Esophagus squamous epithelium (tissue), 4 donors: ENCODE results near the gene RPGR.

Experiments
- POLR2A ChIP-seq, 4 donors: fragments of 450-650 bp; IDR thresholded peaks; one replicate each; pipeline ENCODE4 v1.6.1; 2017; ENCODE audit warnings: antibody characterized with exemption in 4 of 4, mild to moderate bottlenecking in 4 of 4, moderate library complexity in 3 of 4
- TF ChIP-seq, protein P1 (sequence below), 6 experiments: fragments of 450-650 bp in 4 of 6; fragments of 200-600 bp in 2 of 6; sonication (generic) in 2 of 6; IDR thresholded peaks; one replicate each; pipeline ENCODE4 v1.5.1; 2016 to 2019; ENCODE audit warnings: antibody characterized with exemption in 6 of 6, mild to moderate bottlenecking in 4 of 6, moderate library complexity in 4 of 6

DNA sequence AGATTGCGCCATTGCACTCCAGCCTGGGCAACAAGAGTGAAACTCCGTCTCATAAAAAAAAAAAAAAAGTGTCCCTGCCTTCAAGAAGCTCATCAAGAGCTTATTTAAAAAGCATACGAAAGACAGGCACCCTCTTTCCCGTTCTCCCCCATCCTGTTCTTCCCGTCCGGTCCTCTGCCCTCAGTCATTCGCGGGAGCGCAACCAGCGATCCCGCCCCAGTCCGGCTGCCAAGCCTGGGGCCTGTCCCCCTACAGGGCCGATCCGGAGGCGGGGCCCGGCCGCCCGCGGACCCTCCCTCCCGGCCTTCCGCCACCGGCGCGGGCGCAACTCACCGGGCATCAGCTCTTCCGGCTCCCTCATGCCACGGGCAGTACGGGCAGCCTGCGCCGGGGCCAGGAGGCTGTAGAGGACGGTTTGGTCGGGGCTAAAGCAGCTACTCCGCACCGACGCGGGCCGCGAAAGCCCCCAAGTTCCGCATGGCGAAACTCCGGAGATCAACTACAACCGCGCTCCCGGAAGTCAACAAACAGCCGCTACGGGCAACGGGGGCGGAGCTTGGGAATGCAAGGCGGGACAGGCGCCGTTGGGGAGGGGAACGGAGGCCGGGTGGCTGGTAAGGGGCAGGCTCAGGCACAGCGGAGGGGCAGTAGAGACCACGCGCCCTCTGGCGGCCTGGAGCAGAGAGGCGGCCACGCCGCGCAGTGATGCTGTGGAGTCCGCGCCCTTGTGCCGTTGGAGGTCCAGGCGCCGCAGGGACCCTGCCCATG lies at the start of gene RPGR:
- peak in 2 of 4 donors; percentile 41 to 56 for TF ChIP-seq POLR2A (IDR thresholded peaks at IDR 0.05)
- TF ChIP-seq, protein P1, sequence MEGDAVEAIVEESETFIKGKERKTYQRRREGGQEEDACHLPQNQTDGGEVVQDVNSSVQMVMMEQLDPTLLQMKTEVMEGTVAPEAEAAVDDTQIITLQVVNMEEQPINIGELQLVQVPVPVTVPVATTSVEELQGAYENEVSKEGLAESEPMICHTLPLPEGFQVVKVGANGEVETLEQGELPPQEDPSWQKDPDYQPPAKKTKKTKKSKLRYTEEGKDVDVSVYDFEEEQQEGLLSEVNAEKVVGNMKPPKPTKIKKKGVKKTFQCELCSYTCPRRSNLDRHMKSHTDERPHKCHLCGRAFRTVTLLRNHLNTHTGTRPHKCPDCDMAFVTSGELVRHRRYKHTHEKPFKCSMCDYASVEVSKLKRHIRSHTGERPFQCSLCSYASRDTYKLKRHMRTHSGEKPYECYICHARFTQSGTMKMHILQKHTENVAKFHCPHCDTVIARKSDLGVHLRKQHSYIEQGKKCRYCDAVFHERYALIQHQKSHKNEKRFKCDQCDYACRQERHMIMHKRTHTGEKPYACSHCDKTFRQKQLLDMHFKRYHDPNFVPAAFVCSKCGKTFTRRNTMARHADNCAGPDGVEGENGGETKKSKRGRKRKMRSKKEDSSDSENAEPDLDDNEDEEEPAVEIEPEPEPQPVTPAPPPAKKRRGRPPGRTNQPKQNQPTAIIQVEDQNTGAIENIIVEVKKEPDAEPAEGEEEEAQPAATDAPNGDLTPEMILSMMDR (IDR thresholded peaks at IDR 0.05): peak; percentile 39 to 80 (median 70)
